B cell (primary cell): ENCODE measurements around the gene HSD17B1.

Experiments
- CTCF ChIP-seq: fragments of 200-600 bp; IDR thresholded peaks from one replicate; pipeline ENCODE4 v1.8.0; 2022; ENCODE audit warnings: antibody characterized with exemption, mild to moderate bottlenecking
- EZH2 ChIP-seq: IDR thresholded peaks from 2 replicates; pipeline ENCODE4 v1.6.1; 2012; ENCODE audit warnings: borderline replicate concordance, low read depth, mild to moderate bottlenecking, moderate library complexity, low read length; ENCODE audit not compliant: insufficient read depth, poor library complexity, severe bottlenecking

DNA sequence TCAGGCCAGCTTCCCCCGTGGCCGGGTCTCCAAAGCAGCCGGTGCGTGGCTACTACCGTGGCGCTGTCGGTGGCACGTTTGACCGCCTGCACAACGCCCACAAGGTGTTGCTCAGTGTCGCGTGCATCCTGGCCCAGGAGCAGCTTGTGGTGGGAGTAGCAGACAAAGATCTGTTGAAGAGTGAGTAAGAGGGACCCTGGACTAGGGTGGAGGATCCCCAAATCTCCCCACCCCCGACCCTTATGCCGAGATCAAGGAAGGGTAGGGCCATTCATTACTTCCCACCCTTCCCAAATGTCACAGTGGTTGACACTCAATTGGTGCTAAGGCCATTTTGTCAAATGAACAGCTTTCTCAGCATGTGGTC, 10.4 kb downstream of the HSD17B1 start:
- TF ChIP-seq CTCF (no peak), EZH2 (no peak)
